A673 (cell line): ENCODE measurements around the gene WFS1. TPM values are rescaled to one million over a fixed set of nuclear protein-coding genes. Genes with fewer than 3 reads are reported as not detected.

Experiments
- BruUV-seq: library from RNA; stranded (reverse); fragments of 400-500 nt; replicated peaks from 2 replicates; lab custom pipeline; 2021; lab: Mats Ljungman, UMichigan
- CTCF ChIA-PET: fragments of 300-600 bp; sonication (Branson Sonifier 250); formaldehyde crosslinking; loops from one replicate; lab custom pipeline; 2022; ENCODE audit warnings: antibody characterized with exemption; lab: Charles Lee
- POLR2A ChIA-PET: fragments of 300-600 bp; sonication (Branson Sonifier 250); formaldehyde crosslinking; loops from one replicate; lab custom pipeline; 2022; ENCODE audit warnings: antibody characterized with exemption; ENCODE audit not compliant: low non-redundant PET; lab: Charles Lee
- DNase-seq: peaks from one replicate; pipeline ENCODE4 v3.0.0-alpha.2; 2015; ENCODE audit warnings: low spot score
- H3K27ac ChIP-seq: fragments of 200-600 bp; sonication (generic); 2 replicates; pipeline ENCODE4 v1.5.1; 2016; ENCODE audit warnings: mixed run types, low read depth, mild to moderate bottlenecking, mixed read lengths, antibody characterized with exemption, low read length; ENCODE audit not compliant: poor library complexity, severe bottlenecking
- H3K27me3 ChIP-seq: fragments of 200-600 bp; sonication (generic); replicated peaks from 2 replicates; pipeline ENCODE4 v1.6.1; 2017; ENCODE audit warnings: mixed run types, low read depth, mild to moderate bottlenecking, mixed read lengths, antibody characterized with exemption, low read length; ENCODE audit not compliant: insufficient read depth, poor library complexity
- H3K36me3 ChIP-seq: fragments of 200-600 bp; sonication (generic); 2 replicates; pipeline ENCODE4 v1.6.1; 2016; ENCODE audit warnings: mixed run types, mild to moderate bottlenecking, mixed read lengths, antibody characterized with exemption, low read length; ENCODE audit not compliant: insufficient read depth, poor library complexity, severe bottlenecking
- H3K4me1 ChIP-seq: fragments of 200-600 bp; sonication (generic); 2 replicates; pipeline ENCODE4 v1.6.1; 2017; ENCODE audit warnings: mixed run types, mild to moderate bottlenecking, mixed read lengths, antibody characterized with exemption, low read length; ENCODE audit not compliant: insufficient read depth, poor library complexity, severe bottlenecking
- H3K4me3 ChIP-seq: fragments of 200-600 bp; sonication (generic); 2 replicates; pipeline ENCODE4 v1.5.1; 2016; ENCODE audit warnings: low read depth, mixed run types, mild to moderate bottlenecking, mixed read lengths, low read length; ENCODE audit not compliant: poor library complexity, severe bottlenecking
- H3K9me3 ChIP-seq: fragments of 200-600 bp; sonication (generic); 2 replicates; pipeline ENCODE4 v1.6.1; 2016; ENCODE audit warnings: mixed run types, low read depth, mild to moderate bottlenecking, mixed read lengths, antibody characterized with exemption, low read length; ENCODE audit not compliant: poor library complexity, severe bottlenecking
- CTCF ChIP-seq: fragments of 300-800, 200-600 bp; sonication (generic); conservative IDR thresholded peaks from 2 replicates; pipeline ENCODE4 v1.5.1; 2017; ENCODE audit warnings: low read depth, mild to moderate bottlenecking, antibody characterized with exemption, low read length, moderate library complexity, mixed read lengths
- EZH2 ChIP-seq: fragments of 200-600 bp; sonication (generic); IDR thresholded peaks from 2 replicates; pipeline ENCODE4 v1.6.1; 2017; ENCODE audit warnings: borderline replicate concordance, low read depth, mild to moderate bottlenecking, mixed read lengths, antibody characterized with exemption, low read length; ENCODE audit not compliant: poor library complexity, severe bottlenecking
- intact Hi-C: fragments of 100-400 bp; cut with micrococcal nuclease; formaldehyde crosslinking; loops from one replicate; pipeline ENCODE4 v1.10.0; 2022; ENCODE audit not compliant: unreplicated experiment
- total RNA-seq: library from RNA; stranded (reverse); gene quantifications from 2 replicates; pipeline ENCODE4 v1.2.3, GENCODE V29; 2021

The WFS1 gene
- total RNA-seq, 1 experiment from 2014 or later: 14.0 TPM

- ChIA-PET POLR2A (no interaction called here), CTCF (no interaction called here)
- Histone ChIP-seq H3K27me3 (peaks cover 12% of the 10 kb centered on the region), H3K4me3 (no peak overlapping the region), H3K9me3 (no peaks in the 10 kb centered on the region), H3K36me3 (no peaks in the 10 kb centered on the region), H3K27ac (no peak overlapping the region), H3K4me1 (peaks cover 8% of the 10 kb centered on the region)
- intact Hi-C loops: no loop called here
- no peak for DNase-seq
- no TSS peak for BruUV-seq
- no peak for TF ChIP-seq EZH2
- no peak for TF ChIP-seq CTCF
These were observed 77.9 kb downstream of the WFS1 start for GRCh38 chr4:6347511-6348045.

- Histone ChIP-seq H3K4me1 (peaks cover 8% of the 10 kb centered on the region), H3K27ac (no peak overlapping the region), H3K36me3 (no peaks in the 10 kb centered on the region), H3K9me3 (no peaks in the 10 kb centered on the region), H3K4me3 (no peak overlapping the region), H3K27me3 (peaks cover 7% of the 10 kb centered on the region)
- intact Hi-C loops: no loop called here
- ChIA-PET POLR2A (no interaction called here), CTCF (no interaction called here)
- BruUV-seq: no TSS peak
- DNase-seq: no peak
- TF ChIP-seq CTCF (no peak), EZH2 (no peak)
These were observed 78.8 kb downstream of the WFS1 start for GRCh38 chr4:6348408-6348807.

- peak; percentile 51 for DNase-seq
- Histone ChIP-seq H3K9me3 (no peaks in the 10 kb centered on the region), H3K4me3 (no peak overlapping the region), H3K27ac (no peak overlapping the region), H3K27me3 (no peaks in the 10 kb centered on the region), H3K4me1 (peaks cover 8% of the 10 kb centered on the region), H3K36me3 (no peaks in the 10 kb centered on the region)
- BruUV-seq: no TSS peak
- intact Hi-C loops: no loop called here
- POLR2A ChIA-PET: no interaction called here
- no peak for TF ChIP-seq CTCF
- TF ChIP-seq EZH2: no peak
- CTCF ChIA-PET: no interaction called here
These were observed 80.4 kb downstream of the WFS1 start for GRCh38 chr4:6349896-6350603.
